CD14-positive monocyte (primary cell): ENCODE measurements around the gene IL16. TPM values are rescaled to one million over a fixed set of nuclear protein-coding genes. Genes with fewer than 3 reads are reported as not detected.

ENCODE experiments used
- DNase-seq, 3 donors: peaks; one replicate each; pipeline ENCODE4 v3.0.0-alpha.2; 2011 to 2022
- H2AFZ ChIP-seq: 2 replicates; pipeline ENCODE4 v1.6.0; 2012; ENCODE audit warnings: mild to moderate bottlenecking, low read depth, low read length, inconsistent platforms; ENCODE audit not compliant: insufficient read depth, poor library complexity, severe bottlenecking
- H3K27ac ChIP-seq, 2 donors: 1 replicate in 1 of 2; 2 replicates in 1 of 2; pipeline ENCODE4 v1.5.1; 2012 to 2013; ENCODE audit warnings: low read length in 2 of 2, control low read depth in 1 of 2, inconsistent platforms in 1 of 2, low read depth in 1 of 2, mild to moderate bottlenecking in 1 of 2
- H3K27me3 ChIP-seq, 2 donors: one replicate each; pipeline versions ENCODE4 v1.6.0 to v1.6.1; 2011 to 2013; ENCODE audit warnings: low read length in 2 of 2; ENCODE audit not compliant: control insufficient read depth in 2 of 2, insufficient read depth in 2 of 2
- H3K36me3 ChIP-seq, 2 donors: replicated peaks in 1 of 2; 1 replicate in 1 of 2; 2 replicates in 1 of 2; pipeline versions ENCODE4 v1.5.1 to v1.6.1; 2012 to 2013; ENCODE audit warnings: low read length in 2 of 2, control low read depth in 1 of 2, inconsistent platforms in 1 of 2, mild to moderate bottlenecking in 1 of 2; ENCODE audit not compliant: insufficient read depth in 2 of 2, control insufficient read depth in 1 of 2
- H3K4me1 ChIP-seq, 2 donors: 1 replicate in 1 of 2; 2 replicates in 1 of 2; pipeline versions ENCODE4 v1.5.1 to v1.6.1; 2012 to 2013; ENCODE audit warnings: low read length in 2 of 2, control low read depth in 1 of 2, inconsistent platforms in 1 of 2, mild to moderate bottlenecking in 1 of 2, moderate library complexity in 1 of 2; ENCODE audit not compliant: insufficient read depth in 2 of 2, control insufficient read depth in 1 of 2
- H3K4me2 ChIP-seq: replicated peaks from 2 replicates; pipeline ENCODE3; 2012; ENCODE audit warnings: low read length, moderate library complexity, mild to moderate bottlenecking; ENCODE audit not compliant: poor library complexity, severe bottlenecking; ENCODE audit errors: extremely low read depth
- H3K4me3 ChIP-seq, 3 experiments: fragments of 200-600 bp in 1 of 3; sonication (generic) in 1 of 3; replicated peaks in 1 of 3; 1 replicate in 2 of 3; 2 replicates in 1 of 3; pipeline ENCODE4 v1.5.1; 2011 to 2013; ENCODE audit warnings: low read length in 3 of 3, mild to moderate bottlenecking in 3 of 3, control low read depth in 2 of 3, low read depth in 2 of 3, inconsistent platforms in 1 of 3, moderate library complexity in 1 of 3
- H3K79me2 ChIP-seq: 2 replicates; pipeline ENCODE4 v1.6.0; 2012; ENCODE audit warnings: mild to moderate bottlenecking, control low read depth, inconsistent platforms, low read length, moderate library complexity; ENCODE audit not compliant: insufficient read depth
- H3K9ac ChIP-seq: 2 replicates; pipeline ENCODE4 v1.6.0; 2017; ENCODE audit warnings: low read length, mild to moderate bottlenecking; ENCODE audit not compliant: insufficient read depth, poor library complexity, severe bottlenecking
- H3K9me3 ChIP-seq, 2 donors: replicated peaks in 1 of 2; 1 replicate in 1 of 2; 2 replicates in 1 of 2; pipeline versions ENCODE4 v1.5.1 to v1.6.1; 2012 to 2013; ENCODE audit warnings: low read length in 2 of 2, control low read depth in 1 of 2; ENCODE audit not compliant: control insufficient read depth in 1 of 2, insufficient read depth in 1 of 2
- H4K20me1 ChIP-seq: 2 replicates; pipeline ENCODE4 v1.6.0; 2012; ENCODE audit warnings: mild to moderate bottlenecking, low read length, control low read depth, moderate library complexity; ENCODE audit not compliant: insufficient read depth
- H3K27ac Mint-ChIP-seq, 7 donors: one replicate each; pipeline ENCODE4 v1.8.0; 2020; ENCODE audit warnings: mild to moderate bottlenecking in 7 of 7, mixed read lengths in 7 of 7, moderate library complexity in 6 of 7, inconsistent platforms in 2 of 7
- H3K27me3 Mint-ChIP-seq, 3 donors: one replicate each; pipeline ENCODE4 v1.8.0; 2021 to 2022; ENCODE audit warnings: low read depth in 3 of 3, mild to moderate bottlenecking in 3 of 3, mixed read lengths in 3 of 3, moderate library complexity in 3 of 3, inconsistent platforms in 1 of 3
- H3K36me3 Mint-ChIP-seq, 2 donors: one replicate each; pipeline ENCODE4 v1.8.0; 2020; ENCODE audit warnings: mixed read lengths in 2 of 2, inconsistent platforms in 1 of 2, mild to moderate bottlenecking in 1 of 2
- H3K4me1 Mint-ChIP-seq: one replicate; pipeline ENCODE4 v1.8.0; 2020; ENCODE audit warnings: mild to moderate bottlenecking, mixed read lengths
- H3K4me3 Mint-ChIP-seq, 2 donors: one replicate each; pipeline ENCODE4 v1.8.0; 2020; ENCODE audit warnings: mild to moderate bottlenecking in 2 of 2, mixed read lengths in 2 of 2, moderate library complexity in 1 of 2
- H3K9me3 Mint-ChIP-seq, 7 donors: one replicate each; pipeline ENCODE4 v1.8.0; 2020 to 2022; ENCODE audit warnings: mixed read lengths in 7 of 7, mild to moderate bottlenecking in 6 of 7, moderate library complexity in 6 of 7, inconsistent platforms in 2 of 7
- WGBS: methylation state at CpG from one replicate; pipeline ENCODE4 v1.1.5; 2013; ENCODE audit warnings: missing lambda C conversion rate; ENCODE audit not compliant: insufficient coverage; 5-methylcytosine and 5-hydroxymethylcytosine counted together
- intact Hi-C, 2 donors: fragments of 100-400 bp; cut with micrococcal nuclease; formaldehyde crosslinking; loops; one replicate each; pipeline versions ENCODE4 v1.15.0 to v1.15.1; 2023
- polyA plus RNA-seq, 3 donors: library from polyadenylated mRNA; depleted of rRNA in 1 of 3; unstranded in 2 of 3; stranded (reverse) in 1 of 3; fragments of 300-500 nt in 2 of 3; fragments of >200 nt in 1 of 3; fragmentation: Illumina TruSeq in 2 of 3; gene quantifications; 1 replicate in 2 of 3; 2 replicates in 1 of 3; pipeline ENCODE4 v1.2.3, GENCODE V29; 2012 to 2021
- TF ChIP-seq, protein P1 (sequence below): fragments of 200-600 bp; IDR thresholded peaks from one replicate; pipeline ENCODE4 v1.8.0; 2022; ENCODE audit warnings: antibody characterized with exemption, mild to moderate bottlenecking

IL16 gene
- polyA plus RNA-seq, 3 donors: 64.8 to 95.1 (median 71.5) TPM

DNA sequence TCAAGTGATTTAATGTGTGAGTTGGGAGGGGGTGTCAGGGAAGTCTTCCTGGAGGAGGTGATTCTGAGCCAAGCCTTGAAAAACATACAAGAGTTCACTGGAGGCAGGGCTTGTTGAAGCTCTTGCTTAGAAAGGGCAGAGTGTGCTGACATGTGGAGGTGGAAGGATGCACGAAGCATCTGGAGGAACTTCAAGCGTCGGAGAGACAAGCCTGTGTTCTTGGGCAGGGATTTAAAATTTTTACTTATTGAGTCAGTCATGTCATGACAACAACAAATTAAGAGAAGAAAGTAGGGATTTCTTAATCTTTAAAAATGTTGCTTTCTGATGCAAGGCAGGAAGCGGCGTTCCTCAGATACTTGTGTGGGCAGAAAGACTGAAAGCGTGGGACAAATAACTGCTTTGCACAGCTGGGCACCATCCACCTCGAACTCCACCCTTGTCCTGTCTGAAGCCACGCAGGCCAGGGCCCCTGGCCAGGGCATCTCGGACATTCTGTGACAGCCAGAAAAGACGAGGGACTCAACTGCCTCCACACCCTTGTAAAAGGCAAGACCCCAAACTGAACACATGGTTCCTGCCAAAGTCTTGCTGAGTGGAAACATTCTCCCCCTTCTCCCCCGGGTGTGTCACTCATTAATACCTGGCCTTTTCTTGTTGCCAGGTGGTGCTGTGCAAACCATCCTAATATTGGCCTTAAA lies 6.9 kb upstream of the IL16 start:
- no peak overlapping the region for H3K4me3 ChIP-seq
- no peak overlapping the region for H3K27ac ChIP-seq
- intact Hi-C loops: no loop called here
- H3K79me2 ChIP-seq: no peaks in the 10 kb centered on the region
- no peak overlapping the region for H2AFZ ChIP-seq
- Mint-ChIP-seq H3K9me3 (no peaks in the 10 kb centered on the region), H3K4me1 (peaks cover 4% of the 10 kb centered on the region), H3K4me3 (no peak overlapping the region), H3K27ac (no peak overlapping the region), H3K27me3 (peaks cover 0 to 3% (median 2%) of the 10 kb centered on the region in 3 donors), H3K36me3 (no peaks in the 10 kb centered on the region)
- no peaks in the 10 kb centered on the region for H4K20me1 ChIP-seq
- H3K9ac ChIP-seq: no peak overlapping the region
- H3K36me3 ChIP-seq: no peaks in the 10 kb centered on the region
- H3K4me2 ChIP-seq: no peak overlapping the region
- 48% methylated on average over 10 of the region's 11 CpGs for WGBS
- TF ChIP-seq, protein P1, sequence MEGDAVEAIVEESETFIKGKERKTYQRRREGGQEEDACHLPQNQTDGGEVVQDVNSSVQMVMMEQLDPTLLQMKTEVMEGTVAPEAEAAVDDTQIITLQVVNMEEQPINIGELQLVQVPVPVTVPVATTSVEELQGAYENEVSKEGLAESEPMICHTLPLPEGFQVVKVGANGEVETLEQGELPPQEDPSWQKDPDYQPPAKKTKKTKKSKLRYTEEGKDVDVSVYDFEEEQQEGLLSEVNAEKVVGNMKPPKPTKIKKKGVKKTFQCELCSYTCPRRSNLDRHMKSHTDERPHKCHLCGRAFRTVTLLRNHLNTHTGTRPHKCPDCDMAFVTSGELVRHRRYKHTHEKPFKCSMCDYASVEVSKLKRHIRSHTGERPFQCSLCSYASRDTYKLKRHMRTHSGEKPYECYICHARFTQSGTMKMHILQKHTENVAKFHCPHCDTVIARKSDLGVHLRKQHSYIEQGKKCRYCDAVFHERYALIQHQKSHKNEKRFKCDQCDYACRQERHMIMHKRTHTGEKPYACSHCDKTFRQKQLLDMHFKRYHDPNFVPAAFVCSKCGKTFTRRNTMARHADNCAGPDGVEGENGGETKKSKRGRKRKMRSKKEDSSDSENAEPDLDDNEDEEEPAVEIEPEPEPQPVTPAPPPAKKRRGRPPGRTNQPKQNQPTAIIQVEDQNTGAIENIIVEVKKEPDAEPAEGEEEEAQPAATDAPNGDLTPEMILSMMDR: no peak
- H3K27me3 ChIP-seq: no peaks in the 10 kb centered on the region
- H3K9me3 ChIP-seq: no peaks in the 10 kb centered on the region
- H3K4me1 ChIP-seq: no peaks in the 10 kb centered on the region
- DNase-seq: no peak

DNA sequence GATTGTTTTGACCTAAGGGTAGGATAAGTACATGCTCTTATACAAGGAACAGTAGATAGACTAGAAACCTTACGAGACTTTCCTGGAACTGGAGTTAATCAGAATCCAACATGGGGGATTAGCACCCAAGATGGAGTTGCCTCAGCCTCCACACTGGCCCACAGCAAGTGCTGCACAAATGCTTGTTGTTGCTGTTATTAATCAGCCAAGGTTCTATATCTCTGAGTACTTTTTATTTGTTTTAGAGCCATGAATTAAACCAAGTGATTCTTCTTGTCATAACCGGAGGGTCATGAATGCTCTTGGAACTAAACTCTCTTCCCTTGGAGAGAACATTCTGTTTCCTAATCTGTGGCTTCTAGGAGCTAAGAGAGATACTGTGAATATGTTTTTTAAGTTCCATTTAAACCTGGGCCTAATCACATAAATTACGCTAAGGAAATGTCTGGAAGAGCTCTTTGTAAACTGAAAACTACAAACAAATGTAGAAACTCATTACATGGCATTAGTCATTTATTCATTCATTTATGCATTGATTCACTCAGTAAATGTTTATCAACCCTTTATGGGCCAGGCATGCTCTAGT lies 5.7 kb upstream of the IL16 start:
- Histone ChIP-seq H3K4me3 (no peak overlapping the region), H3K27me3 (no peaks in the 10 kb centered on the region), H4K20me1 (no peaks in the 10 kb centered on the region), H3K4me1 (no peaks in the 10 kb centered on the region), H3K9ac (no peak overlapping the region), H3K36me3 (no peaks in the 10 kb centered on the region), H2AFZ (no peak overlapping the region), H3K27ac (no peak overlapping the region), H3K79me2 (no peaks in the 10 kb centered on the region), H3K9me3 (no peaks in the 10 kb centered on the region), H3K4me2 (no peak overlapping the region)
- DNase-seq: no peak
- TF ChIP-seq, protein P1: no peak
- H3K4me3 Mint-ChIP-seq: no peak overlapping the region
- H3K27me3 Mint-ChIP-seq: peaks cover 0 to 3% (median 2%) of the 10 kb centered on the region in 3 donors
- H3K36me3 Mint-ChIP-seq: no peaks in the 10 kb centered on the region
- no peaks in the 10 kb centered on the region for H3K9me3 Mint-ChIP-seq
- no CpG with 5 or more reads among the region's 3 CpGs for WGBS
- H3K4me1 Mint-ChIP-seq: peaks cover 4% of the 10 kb centered on the region
- intact Hi-C loops: no loop called here
- no peak overlapping the region for H3K27ac Mint-ChIP-seq
